ENCODE measurements around the gene CYB5RL.
A peak's percentile ranks its signal among the peaks of the same experiment; 100 is the strongest.
"Not testable (repeated sequence)": the region's sequence is repeated elsewhere in the genome, so short reads cannot be mapped to it uniquely, and the experiment has no call there.

CYB5RL gene, protein sequence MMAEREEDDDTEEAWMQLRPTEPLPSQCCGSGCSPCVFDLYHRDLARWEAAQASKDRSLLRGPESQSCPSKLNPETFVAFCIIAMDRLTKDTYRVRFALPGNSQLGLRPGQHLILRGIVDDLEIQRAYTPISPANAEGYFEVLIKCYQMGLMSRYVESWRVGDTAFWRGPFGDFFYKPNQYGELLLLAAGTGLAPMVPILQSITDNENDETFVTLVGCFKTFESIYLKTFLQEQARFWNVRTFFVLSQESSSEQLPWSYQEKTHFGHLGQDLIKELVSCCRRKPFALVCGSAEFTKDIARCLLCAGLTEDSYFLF

DNA sequence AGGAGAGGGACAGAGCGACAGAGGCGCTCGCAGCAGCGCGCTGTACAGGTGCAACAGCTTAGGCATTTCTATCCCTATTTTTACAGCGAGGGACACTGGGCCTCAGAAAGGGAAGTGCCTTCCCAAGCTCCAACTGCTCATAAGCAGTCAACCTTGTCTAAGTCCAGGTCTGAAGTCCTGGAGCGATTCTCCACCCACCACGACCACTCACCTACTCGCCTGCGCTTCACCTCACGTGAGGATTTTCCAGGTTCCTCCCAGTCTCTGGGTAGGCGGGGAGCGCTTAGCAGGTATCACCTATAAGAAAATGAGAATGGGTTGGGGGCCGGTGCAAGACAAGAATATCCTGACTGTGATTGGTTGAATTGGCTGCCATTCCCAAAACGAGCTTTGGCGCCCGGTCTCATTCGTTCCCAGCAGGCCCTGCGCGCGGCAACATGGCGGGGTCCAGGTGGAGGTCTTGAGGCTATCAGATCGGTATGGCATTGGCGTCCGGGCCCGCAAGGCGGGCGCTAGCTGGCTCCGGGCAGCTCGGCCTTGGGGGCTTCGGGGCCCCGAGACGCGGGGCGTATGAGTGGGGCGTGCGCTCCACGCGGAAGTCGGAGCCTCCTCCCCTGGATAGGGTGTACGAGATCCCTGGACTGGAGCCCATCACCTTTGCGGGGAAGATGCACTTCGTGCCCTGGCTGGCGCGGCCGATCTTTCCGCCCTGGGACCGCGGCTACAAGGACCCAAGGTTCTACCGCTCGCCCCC is at the start of gene CYB5RL, which contains the start of gene MRPL37:
TSS of gene CYB5RL (minus strand) at position 266 of the 754 bp plus-strand sequence. CDS start 4,414 bp downstream, outside the sequence.
TSS of gene MRPL37 (plus strand) at position 403 of the 754 bp plus-strand sequence. CDS start at position 480, 77 bp downstream.
- DNase-seq = peak; percentile 97

DNA sequence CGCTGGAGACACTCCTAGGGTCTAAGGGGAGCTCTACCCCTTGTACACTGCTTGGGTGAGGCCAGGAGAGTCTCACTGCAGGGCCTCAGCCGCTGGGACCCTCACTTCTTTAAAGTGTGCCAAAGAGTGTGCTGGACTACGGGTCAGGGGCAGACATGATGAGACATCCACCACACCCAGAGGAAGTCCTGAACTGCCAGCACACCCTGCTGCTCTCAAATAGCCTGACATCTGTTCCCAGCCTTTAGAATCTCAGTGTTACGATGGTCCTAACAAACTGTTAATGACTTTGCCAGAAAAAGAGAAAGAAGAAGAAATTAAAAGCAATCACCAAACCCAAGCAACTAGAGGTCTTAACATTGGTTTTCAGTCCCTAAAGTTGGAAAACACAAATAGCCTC is 49.1 kb upstream of the CYB5RL start:
- no peak for DNase-seq

DNA sequence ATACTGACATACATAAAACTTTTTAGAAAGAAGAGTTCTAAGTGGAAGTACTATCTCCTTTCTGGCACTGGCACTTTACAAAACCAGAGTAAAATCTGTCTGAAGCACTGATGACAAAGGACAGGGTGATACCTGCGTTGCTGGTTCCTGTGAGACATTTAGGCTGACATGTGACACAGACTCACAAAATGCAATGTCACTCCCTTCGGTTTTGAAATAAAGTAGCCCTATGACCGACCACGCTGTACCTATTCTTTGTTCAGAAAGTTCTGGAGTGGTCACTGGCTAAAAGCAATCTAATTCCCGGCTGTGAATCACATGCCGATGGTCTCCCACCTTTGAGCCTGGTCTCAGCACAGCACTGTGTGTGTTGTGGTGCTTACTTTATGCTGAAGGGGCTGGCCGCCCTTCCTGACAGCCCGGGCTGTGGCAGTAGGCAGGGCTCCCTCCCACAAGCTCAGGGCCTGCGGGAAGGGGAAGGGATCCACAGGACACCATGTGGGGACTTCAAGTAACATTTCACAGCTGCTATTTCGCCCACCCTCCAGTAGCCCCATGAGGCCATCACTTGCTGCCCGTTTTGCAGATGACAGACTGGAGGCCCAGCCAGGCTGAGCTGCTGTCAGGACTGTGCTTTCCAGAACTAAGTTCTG is 48.2 kb upstream of the CYB5RL start:
- DNase-seq = no peak

- DNase-seq = no peak
These were observed 46.4 kb upstream of the CYB5RL start for GRCh38 chr1:54246116-54246721.

- DNase-seq = no peak
These were observed 45.7 kb upstream of the CYB5RL start for GRCh38 chr1:54245501-54245900.

GRCh38 chr1:54244655-54245054 is 44.8 kb upstream of the CYB5RL start:
- no peak for DNase-seq

DNA sequence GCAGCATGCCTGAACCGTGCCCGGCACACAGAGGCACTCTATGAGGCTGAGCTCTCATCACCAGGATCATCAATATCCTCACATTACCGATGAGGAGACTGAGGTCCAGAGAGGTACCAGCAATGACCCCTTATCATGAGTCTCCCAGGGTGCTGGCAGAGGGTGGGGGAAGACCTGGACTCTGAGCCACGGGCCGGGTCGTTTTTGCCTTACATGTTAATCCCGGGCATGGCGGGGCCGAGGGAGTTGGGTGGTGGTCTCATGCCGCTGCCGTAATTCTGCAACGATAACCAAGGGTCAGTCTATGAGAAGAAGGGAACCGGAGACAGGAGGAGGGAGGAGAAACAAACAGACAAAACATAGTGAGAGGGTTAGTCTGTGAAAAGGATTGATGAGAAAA is 43.2 kb upstream of the CYB5RL start:
- DNase-seq = no peak

DNA sequence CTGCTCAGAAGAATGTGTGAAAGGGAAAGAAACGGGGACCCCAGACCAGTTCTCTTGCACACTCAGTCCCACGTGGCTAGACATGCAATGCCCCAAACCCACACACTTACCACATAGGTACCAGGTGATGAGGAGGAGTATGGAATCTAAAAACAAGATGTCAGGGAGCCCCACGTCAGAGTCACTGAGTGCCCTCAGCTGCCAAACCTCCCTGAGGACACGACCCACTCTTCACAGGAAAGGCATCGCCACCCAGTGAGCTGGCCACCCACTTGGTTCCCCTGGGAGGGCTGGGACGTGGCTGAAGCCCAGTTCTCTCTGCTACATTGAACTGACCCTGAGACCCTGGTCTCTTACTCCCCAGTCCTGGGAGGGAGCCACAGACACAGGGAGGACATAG is 41.5 kb upstream of the CYB5RL start:
- no peak for DNase-seq

- DNase-seq = no peak
These were observed 41.0 kb upstream of the CYB5RL start for GRCh38 chr1:54240741-54241335.

- no peak for DNase-seq
These were observed 39.8 kb upstream of the CYB5RL start for GRCh38 chr1:54239631-54240031.

DNA sequence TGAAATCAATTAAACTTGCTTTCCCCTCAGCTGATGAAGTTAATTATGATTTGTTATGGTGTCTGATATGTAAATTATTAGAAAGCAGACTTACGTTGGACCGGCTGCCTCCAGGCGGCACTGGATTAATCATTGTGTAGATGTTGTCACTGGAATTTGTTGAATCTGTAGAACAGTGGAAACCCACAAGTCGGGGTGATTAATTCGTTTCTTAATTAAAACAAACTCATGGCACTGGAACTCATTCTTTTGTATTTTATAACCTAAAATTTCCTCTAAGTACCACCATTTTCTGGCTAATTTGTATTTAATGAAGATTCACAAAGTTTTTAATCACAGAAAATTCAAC is 39.2 kb upstream of the CYB5RL start:
- no peak for DNase-seq

GRCh38 chr1:54238353-54239034 is 38.7 kb upstream of the CYB5RL start:
- no peak for DNase-seq

DNA sequence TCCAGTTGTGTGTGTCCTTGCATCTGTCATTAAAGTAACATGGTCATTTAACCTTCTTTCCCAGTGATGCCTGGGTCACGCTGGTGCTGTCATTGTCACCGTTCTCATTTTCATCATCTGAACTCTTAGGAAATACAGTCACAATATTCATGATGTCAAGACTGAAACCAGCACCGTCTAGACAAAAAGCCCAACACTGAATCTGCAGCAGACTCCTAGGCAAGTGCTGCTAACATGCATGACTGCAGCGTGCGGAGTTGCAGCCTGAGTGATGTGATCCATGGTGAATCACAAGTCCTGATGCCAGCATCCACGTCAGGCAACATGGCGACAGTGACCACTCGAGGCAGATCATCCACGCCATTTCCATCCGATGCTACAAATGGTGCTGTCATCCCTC is 37.8 kb upstream of the CYB5RL start:
- DNase-seq = no peak

DNA sequence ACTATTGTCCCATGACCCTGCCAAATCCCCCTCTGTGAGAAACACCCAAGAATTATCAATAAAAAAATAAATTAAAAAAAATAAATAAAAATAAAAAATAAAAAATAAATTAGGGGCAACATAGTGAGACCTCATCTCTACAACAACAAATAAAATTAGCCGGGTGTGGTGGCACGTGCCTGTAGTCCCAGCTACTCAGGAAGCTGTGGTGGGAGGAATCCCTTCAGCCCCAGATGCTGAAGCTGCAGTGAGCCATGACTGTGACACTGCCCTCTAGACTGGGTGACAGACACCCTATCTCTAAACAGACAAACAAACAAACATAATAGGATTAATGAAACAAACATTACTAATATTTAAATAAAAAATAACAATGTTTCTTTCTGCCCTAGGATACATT is 34.5 kb upstream of the CYB5RL start:
- no peak for DNase-seq

GRCh38 chr1:54233196-54233595 is 33.4 kb upstream of the CYB5RL start:
- DNase-seq = not testable (repeated sequence)

GRCh38 chr1:54230507-54231339 is 30.9 kb upstream of the CYB5RL start:
- DNase-seq = peak; percentile 74

GRCh38 chr1:54229281-54229891 is 29.6 kb upstream of the CYB5RL start:
- peak; percentile 70 for DNase-seq

GRCh38 chr1:54228638-54229079 is 28.8 kb upstream of the CYB5RL start:
- no peak for DNase-seq

GRCh38 chr1:54227891-54228310 is 28.1 kb upstream of the CYB5RL start:
- no peak for DNase-seq

DNA sequence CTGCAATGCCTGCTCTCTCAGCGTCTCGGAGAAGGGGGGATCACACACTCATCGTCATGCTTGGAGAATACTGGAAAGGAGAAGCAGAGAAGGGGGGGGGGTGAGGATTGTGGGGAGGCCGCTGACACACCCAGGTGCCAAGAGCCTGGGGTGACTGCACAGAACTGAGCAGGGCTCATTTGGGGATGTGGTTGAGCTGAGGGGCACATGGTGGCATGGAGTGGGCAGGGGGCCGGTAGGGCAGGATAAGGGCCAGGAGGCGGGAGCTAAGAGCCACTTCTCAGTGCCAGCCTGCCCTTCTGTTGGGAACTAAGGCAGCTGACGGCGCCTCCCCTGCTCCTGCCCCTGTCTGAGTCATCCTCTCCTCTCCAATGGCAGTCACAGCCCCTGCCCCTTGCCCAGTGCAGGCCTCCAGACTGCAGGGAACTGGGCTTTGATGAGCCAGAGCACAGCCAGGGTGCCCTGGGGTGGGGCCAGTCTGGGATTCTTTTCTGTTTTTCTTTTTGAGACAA is 27.3 kb upstream of the CYB5RL start:
- no peak for DNase-seq

All from activated CD4-positive, alpha-beta T cell treated with anti-CD3 and anti-CD28 coated beads, Interleukin-10, Interleukin-2, amounts not matched to agents 100 ng/mL and 50 ng/mL, durations not matched to agents 16 hours and 8 hours (primary cell).